HepG2 (cell line): ENCODE measurements around the gene DCST2. TPM values are rescaled to one million over a fixed set of nuclear protein-coding genes. Genes with fewer than 3 reads are reported as not detected.

Experiments used
- ATF2 ChIP-seq: sonication (generic); formaldehyde crosslinking; IDR thresholded peaks from 2 replicates; pipeline ENCODE4 v1.4.0; 2020; ENCODE audit warnings: missing genetic modification reagents
- MAFF ChIP-seq: IDR thresholded peaks from 2 replicates; pipeline ENCODE4 v1.6.1; 2011; ENCODE audit warnings: low read depth, low read length, improper control_type of control experiment
- NPAS2 ChIP-seq: sonication (generic); formaldehyde crosslinking; IDR thresholded peaks from 2 replicates; pipeline ENCODE4 v1.8.0; 2022; ENCODE audit warnings: mild to moderate bottlenecking, missing genetic modification reagents, borderline replicate concordance
- RARG ChIP-seq: sonication (generic); formaldehyde crosslinking; IDR thresholded peaks from 2 replicates; pipeline ENCODE4 v1.4.0; 2020; ENCODE audit warnings: low read depth, mild to moderate bottlenecking, missing genetic modification reagents
- TGIF2 ChIP-seq: IDR thresholded peaks from 2 replicates; pipeline ENCODE4 v1.6.1; 2016; ENCODE audit warnings: control low read depth, missing compliant biosample characterization
- ZBTB49 ChIP-seq: sonication (generic); formaldehyde crosslinking; IDR thresholded peaks from 2 replicates; pipeline ENCODE4 v1.4.0; 2020; ENCODE audit warnings: missing genetic modification reagents, borderline replicate concordance
- ZFP62 ChIP-seq: sonication (generic); formaldehyde crosslinking; IDR thresholded peaks from 2 replicates; pipeline ENCODE4 v1.4.0; 2020; ENCODE audit warnings: missing genetic modification reagents
- ZNF7 ChIP-seq: IDR thresholded peaks from 2 replicates; pipeline ENCODE4 v1.6.1; 2016; ENCODE audit warnings: missing biosample characterization, missing genetic modification reagents
- ZNF790 ChIP-seq: sonication (generic); formaldehyde crosslinking; IDR thresholded peaks from 2 replicates; pipeline ENCODE4 v1.8.0; 2022; ENCODE audit warnings: missing genetic modification reagents, mild to moderate bottlenecking, borderline replicate concordance
- ZNF83 ChIP-seq: sonication (generic); formaldehyde crosslinking; IDR thresholded peaks from 2 replicates; pipeline ENCODE4 v1.4.0; 2020; ENCODE audit warnings: missing genetic modification reagents, mild to moderate bottlenecking, borderline replicate concordance
- polyA plus RNA-seq, 8 experiments: library from polyadenylated mRNA; depleted of rRNA in 3 of 8; stranded (reverse) in 7 of 8; unstranded in 1 of 8; fragments of >200 nt; fragmentation: Illumina TruSeq in 4 of 8; extraction: Trizol in 4 of 8; gene quantifications; 2 replicates each; pipeline versions ENCODE4 v1.2.1 to v1.2.3, GENCODE V29; 2011 to 2016; ENCODE audit warnings: low read depth in 4 of 8, missing spikeins in 1 of 8, mixed read lengths in 1 of 8; ENCODE audit not compliant: insufficient read depth in 1 of 8
- total RNA-seq, 5 experiments: library from RNA; depleted of rRNA; stranded (reverse); fragments of >200 nt; fragmentation: Illumina TruSeq; extraction: Trizol; gene quantifications; 2 replicates each; pipeline ENCODE4 v1.2.3, GENCODE V29; 2016; ENCODE audit warnings: low read depth in 1 of 5
- TF ChIP-seq, protein P1 (sequence below): sonication (generic); IDR thresholded peaks from 2 replicates; pipeline ENCODE4 v1.6.1; 2016; ENCODE audit warnings: low read depth, borderline replicate concordance

Gene DCST2
- total and polyA plus RNA-seq, 2 of the 13 experiments (the other 11 are each of a cell fraction or from before 2014, with no cell fraction given) = 0.74 TPM; not detected in 1

DNA sequence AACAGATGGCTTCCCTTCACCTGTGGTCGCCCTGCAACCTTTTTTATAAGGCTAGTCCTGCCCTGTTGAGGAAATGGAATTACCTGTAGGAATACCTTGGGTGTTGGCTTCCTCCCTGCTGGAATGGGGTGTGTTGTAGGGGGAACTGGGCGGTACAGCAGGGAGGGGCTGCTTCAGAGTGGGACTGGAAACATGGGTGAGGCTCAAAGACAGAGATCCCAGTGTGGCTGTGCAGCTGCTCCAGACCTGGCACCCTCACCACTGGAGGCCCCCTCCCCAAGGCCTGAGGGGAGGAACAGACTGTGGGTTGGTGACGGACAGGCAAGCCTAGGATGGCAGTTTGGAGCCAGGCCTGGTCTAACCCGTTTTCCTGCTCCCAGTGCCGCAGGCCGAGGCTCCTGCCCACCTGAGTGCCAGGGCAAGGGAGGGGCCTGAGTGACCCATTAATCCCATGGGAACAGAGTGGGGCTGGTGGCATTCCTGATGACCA lies 49.5 kb upstream of the DCST2 start (continued):
- TF ChIP-seq NPAS2 (CRISPR knock-in tag) (no peak), TGIF2 (no peak), ATF2 (CRISPR knock-in tag) (no peak), ZNF790 (CRISPR knock-in tag) (no peak), RARG (CRISPR knock-in tag) (no peak), ZFP62 (CRISPR knock-in tag) (no peak), MAFF (no peak), ZNF7 (CRISPR knock-in tag) (no peak), ZBTB49 (CRISPR knock-in tag) (no peak), ZNF83 (CRISPR knock-in tag) (no peak)
- TF ChIP-seq, protein P1, sequence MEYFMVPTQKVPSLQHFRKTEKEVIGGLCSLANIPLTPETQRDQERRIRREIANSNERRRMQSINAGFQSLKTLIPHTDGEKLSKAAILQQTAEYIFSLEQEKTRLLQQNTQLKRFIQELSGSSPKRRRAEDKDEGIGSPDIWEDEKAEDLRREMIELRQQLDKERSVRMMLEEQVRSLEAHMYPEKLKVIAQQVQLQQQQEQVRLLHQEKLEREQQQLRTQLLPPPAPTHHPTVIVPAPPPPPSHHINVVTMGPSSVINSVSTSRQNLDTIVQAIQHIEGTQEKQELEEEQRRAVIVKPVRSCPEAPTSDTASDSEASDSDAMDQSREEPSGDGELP = no peak
